ENCODE results near the gene XXYLT1.
"Not testable (repeated sequence)": the region's sequence is repeated elsewhere in the genome, so short reads cannot be mapped to it uniquely, and the experiment has no call there.

XXYLT1 gene

GRCh38 chr3:195188426-195188927 lies 82.5 kb downstream of the XXYLT1 start:
- TF ChIP-seq, protein P1, sequence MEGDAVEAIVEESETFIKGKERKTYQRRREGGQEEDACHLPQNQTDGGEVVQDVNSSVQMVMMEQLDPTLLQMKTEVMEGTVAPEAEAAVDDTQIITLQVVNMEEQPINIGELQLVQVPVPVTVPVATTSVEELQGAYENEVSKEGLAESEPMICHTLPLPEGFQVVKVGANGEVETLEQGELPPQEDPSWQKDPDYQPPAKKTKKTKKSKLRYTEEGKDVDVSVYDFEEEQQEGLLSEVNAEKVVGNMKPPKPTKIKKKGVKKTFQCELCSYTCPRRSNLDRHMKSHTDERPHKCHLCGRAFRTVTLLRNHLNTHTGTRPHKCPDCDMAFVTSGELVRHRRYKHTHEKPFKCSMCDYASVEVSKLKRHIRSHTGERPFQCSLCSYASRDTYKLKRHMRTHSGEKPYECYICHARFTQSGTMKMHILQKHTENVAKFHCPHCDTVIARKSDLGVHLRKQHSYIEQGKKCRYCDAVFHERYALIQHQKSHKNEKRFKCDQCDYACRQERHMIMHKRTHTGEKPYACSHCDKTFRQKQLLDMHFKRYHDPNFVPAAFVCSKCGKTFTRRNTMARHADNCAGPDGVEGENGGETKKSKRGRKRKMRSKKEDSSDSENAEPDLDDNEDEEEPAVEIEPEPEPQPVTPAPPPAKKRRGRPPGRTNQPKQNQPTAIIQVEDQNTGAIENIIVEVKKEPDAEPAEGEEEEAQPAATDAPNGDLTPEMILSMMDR (IDR thresholded peaks at IDR 0.05; ENCODE audit: insufficient read depth, low read depth, low read length, missing control alignments): peak; percentile 14
- no peak overlapping the region for H3K4me3 ChIP-seq (ENCODE audit: low read length)
- no peak for DNase-seq (ENCODE audit: low read depth)

DNA sequence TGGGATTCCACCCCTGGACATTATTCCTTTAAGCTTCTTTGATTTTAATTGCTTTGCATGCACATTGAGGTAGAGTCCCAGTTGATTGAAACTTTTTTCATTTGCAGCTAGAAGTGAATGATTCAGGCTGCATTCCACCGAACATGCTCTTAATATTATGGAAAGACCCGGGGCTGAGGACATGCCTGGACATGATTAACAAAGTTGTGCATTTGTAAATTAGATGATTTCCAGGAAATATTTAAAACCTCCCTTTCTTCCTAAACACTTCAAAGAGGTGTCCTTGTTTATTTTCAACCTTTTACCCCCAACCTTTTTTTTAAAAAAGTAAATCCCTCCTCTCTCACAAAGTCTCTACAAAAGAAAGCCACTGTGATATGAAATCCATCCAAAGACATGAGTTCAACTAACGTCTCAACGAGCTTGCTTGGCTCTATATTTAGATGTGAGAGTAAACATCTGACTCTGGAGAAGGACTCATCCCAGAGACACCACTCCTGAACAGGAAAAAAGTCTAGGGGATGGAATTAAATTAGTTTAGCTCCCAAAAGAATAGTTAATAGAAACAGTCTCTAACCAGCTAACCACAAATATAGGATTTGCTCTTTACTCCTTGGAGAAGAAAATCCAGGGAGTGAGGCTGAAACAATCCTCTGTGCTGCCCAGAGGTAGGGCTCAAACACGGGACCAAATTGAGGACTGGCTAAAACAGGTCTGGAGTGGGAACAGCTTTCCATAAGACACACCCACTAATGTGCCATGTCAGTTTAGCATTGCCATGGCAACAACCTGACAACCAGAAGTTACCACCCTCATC lies 83.1 kb downstream of the XXYLT1 start:
- TF ChIP-seq, protein P1 (IDR thresholded peaks at IDR 0.05; ENCODE audit: insufficient read depth, low read depth, low read length, missing control alignments): no peak
- no peak overlapping the region for H3K4me3 ChIP-seq (ENCODE audit: low read length)
- peak; percentile 87 for DNase-seq (ENCODE audit: low read depth)

- not testable (repeated sequence) for DNase-seq (ENCODE audit: low read depth); H3K4me3 ChIP-seq (ENCODE audit: low read length)
Observed at GRCh38 chr3:195186710-195187047, 84.3 kb downstream of the XXYLT1 start.

GRCh38 chr3:195186041-195186709 lies 84.8 kb downstream of the XXYLT1 start:
- H3K4me3 ChIP-seq (ENCODE audit: low read length): no peak overlapping the region
- DNase-seq (ENCODE audit: low read depth): no peak
- TF ChIP-seq, protein P1 (IDR thresholded peaks at IDR 0.05; ENCODE audit: insufficient read depth, low read depth, low read length, missing control alignments): no peak

GRCh38 chr3:195185583-195185982 lies 85.4 kb downstream of the XXYLT1 start:
- TF ChIP-seq, protein P1 (IDR thresholded peaks at IDR 0.05; ENCODE audit: insufficient read depth, low read depth, low read length, missing control alignments): no peak
- H3K4me3 ChIP-seq (ENCODE audit: low read length): no peak overlapping the region
- peak; percentile 87 for DNase-seq (ENCODE audit: low read depth)

GRCh38 chr3:195184716-195185421 lies 86.1 kb downstream of the XXYLT1 start:
- H3K4me3 ChIP-seq (ENCODE audit: low read length): no peak overlapping the region
- TF ChIP-seq, protein P1 (IDR thresholded peaks at IDR 0.05; ENCODE audit: insufficient read depth, low read depth, low read length, missing control alignments): no peak
- DNase-seq (ENCODE audit: low read depth): no peak
